Mononuclear cell (primary cell): ENCODE results near the gene KICS2. TPM values are rescaled to one million over a fixed set of nuclear protein-coding genes. Genes with fewer than 3 reads are reported as not detected.

ENCODE experiments used
- H3K27me3 ChIP-seq: 2 replicates; pipeline ENCODE4 v1.6.0; 2011; ENCODE audit warnings: low read length, control low read depth; ENCODE audit not compliant: insufficient read depth
- H3K4me1 ChIP-seq: 2 replicates; pipeline ENCODE4 v1.5.1; 2011; ENCODE audit warnings: mild to moderate bottlenecking, low read length, control low read depth; ENCODE audit not compliant: insufficient read depth
- H3K4me3 ChIP-seq: 2 replicates; pipeline ENCODE4 v1.5.1; 2011; ENCODE audit warnings: mild to moderate bottlenecking, low read length, moderate library complexity
- H3K9me3 ChIP-seq: 2 replicates; pipeline ENCODE4 v1.5.1; 2011; ENCODE audit warnings: low read depth, mild to moderate bottlenecking, control low read depth, low read length
- total RNA-seq: library from RNA; depleted of rRNA; stranded (reverse); fragments of >200 nt; gene quantifications from one replicate; pipeline ENCODE4 v1.2.3, GENCODE V29; 2012

KICS2 gene
- total RNA-seq, 1 donor = 22.1 TPM

GRCh38 chr12:64193931-64194330 lies 28.2 kb downstream of the KICS2 start:
- no peaks in the 10 kb centered on the region for H3K4me1 ChIP-seq
- H3K27me3 ChIP-seq = no peaks in the 10 kb centered on the region
- H3K9me3 ChIP-seq = no peaks in the 10 kb centered on the region
- no peak overlapping the region for H3K4me3 ChIP-seq

GRCh38 chr12:64192644-64193444 lies 29.3 kb downstream of the KICS2 start:
- Histone ChIP-seq H3K4me1 (no peaks in the 10 kb centered on the region), H3K27me3 (no peaks in the 10 kb centered on the region), H3K9me3 (no peaks in the 10 kb centered on the region), H3K4me3 (no peak overlapping the region)

GRCh38 chr12:64190140-64190539 lies 32.0 kb downstream of the KICS2 start:
- no peak overlapping the region for H3K4me3 ChIP-seq
- no peaks in the 10 kb centered on the region for H3K4me1 ChIP-seq
- no peaks in the 10 kb centered on the region for H3K9me3 ChIP-seq
- H3K27me3 ChIP-seq = no peaks in the 10 kb centered on the region

GRCh38 chr12:64189530-64189929 lies 32.6 kb downstream of the KICS2 start:
- H3K4me3 ChIP-seq = no peak overlapping the region

GRCh38 chr12:64187794-64188193 lies 34.3 kb downstream of the KICS2 start:
- Histone ChIP-seq H3K27me3 (no peaks in the 10 kb centered on the region), H3K4me1 (no peaks in the 10 kb centered on the region), H3K9me3 (no peaks in the 10 kb centered on the region), H3K4me3 (no peak overlapping the region)

More at GRCh38 chr12:64189530-64189929, 32.6 kb downstream of the KICS2 start:
- H3K9me3 ChIP-seq = no peaks in the 10 kb centered on the region
- H3K4me1 ChIP-seq = no peaks in the 10 kb centered on the region
- no peaks in the 10 kb centered on the region for H3K27me3 ChIP-seq

GRCh38 chr12:64187370-64187769 lies 34.7 kb downstream of the KICS2 start:
- Histone ChIP-seq H3K4me1 (no peaks in the 10 kb centered on the region), H3K4me3 (no peak overlapping the region), H3K27me3 (no peaks in the 10 kb centered on the region), H3K9me3 (no peaks in the 10 kb centered on the region)

- Histone ChIP-seq H3K4me1 (no peaks in the 10 kb centered on the region), H3K27me3 (no peaks in the 10 kb centered on the region), H3K9me3 (no peaks in the 10 kb centered on the region), H3K4me3 (no peak overlapping the region)
Measured at GRCh38 chr12:64186789-64187188, 35.3 kb downstream of the KICS2 start.

- no peaks in the 10 kb centered on the region for H3K4me1 ChIP-seq
- no peak overlapping the region for H3K4me3 ChIP-seq
- H3K27me3 ChIP-seq = no peaks in the 10 kb centered on the region
- H3K9me3 ChIP-seq = no peaks in the 10 kb centered on the region
Measured at GRCh38 chr12:64184216-64184615, 37.9 kb downstream of the KICS2 start.

GRCh38 chr12:64181430-64182291 lies 40.4 kb downstream of the KICS2 start:
- Histone ChIP-seq H3K4me3 (no peak overlapping the region), H3K27me3 (no peaks in the 10 kb centered on the region), H3K9me3 (no peaks in the 10 kb centered on the region), H3K4me1 (no peaks in the 10 kb centered on the region)

GRCh38 chr12:64180951-64181350 lies 41.1 kb downstream of the KICS2 start:
- H3K4me1 ChIP-seq = no peaks in the 10 kb centered on the region
- no peaks in the 10 kb centered on the region for H3K27me3 ChIP-seq
- H3K4me3 ChIP-seq = no peak overlapping the region
- no peaks in the 10 kb centered on the region for H3K9me3 ChIP-seq

- Histone ChIP-seq H3K4me3 (no peak overlapping the region), H3K4me1 (no peaks in the 10 kb centered on the region), H3K9me3 (no peaks in the 10 kb centered on the region), H3K27me3 (no peaks in the 10 kb centered on the region)
Measured at GRCh38 chr12:64178122-64178521, 44.0 kb downstream of the KICS2 start.

- no peaks in the 10 kb centered on the region for H3K4me1 ChIP-seq
- H3K4me3 ChIP-seq = no peak overlapping the region
- H3K9me3 ChIP-seq = no peaks in the 10 kb centered on the region
- no peaks in the 10 kb centered on the region for H3K27me3 ChIP-seq
Measured at GRCh38 chr12:64177001-64177400, 45.1 kb downstream of the KICS2 start.

GRCh38 chr12:64175254-64175945 lies 46.7 kb downstream of the KICS2 start:
- H3K27me3 ChIP-seq = no peaks in the 10 kb centered on the region
- no peak overlapping the region for H3K4me3 ChIP-seq
- H3K9me3 ChIP-seq = no peaks in the 10 kb centered on the region
- no peaks in the 10 kb centered on the region for H3K4me1 ChIP-seq

GRCh38 chr12:64173456-64173855 lies 48.6 kb downstream of the KICS2 start:
- Histone ChIP-seq H3K4me3 (no peak overlapping the region), H3K27me3 (no peaks in the 10 kb centered on the region), H3K4me1 (no peaks in the 10 kb centered on the region), H3K9me3 (no peaks in the 10 kb centered on the region)
